Nephron progenitor cell (in vitro differentiated cells): ENCODE results near the gene PDE4D.

Experiments used
- DNase-seq: peaks from one replicate; pipeline ENCODE4 v3.0.0; 2021
- H3K27ac Mint-ChIP-seq: 2 replicates; pipeline ENCODE4 v1.8.0; 2021; ENCODE audit warnings: mild to moderate bottlenecking, moderate library complexity, mixed read lengths
- H3K27me3 Mint-ChIP-seq: 2 replicates; pipeline ENCODE4 v1.8.0; 2021; ENCODE audit warnings: mild to moderate bottlenecking, low read depth, mixed read lengths; ENCODE audit not compliant: poor library complexity
- H3K36me3 Mint-ChIP-seq: 2 replicates; pipeline ENCODE4 v1.8.0; 2021; ENCODE audit warnings: low read depth, mixed read lengths
- H3K4me1 Mint-ChIP-seq: 2 replicates; pipeline ENCODE4 v1.8.0; 2021; ENCODE audit warnings: mixed read lengths
- H3K4me3 Mint-ChIP-seq: 2 replicates; pipeline ENCODE4 v1.8.0; 2021; ENCODE audit warnings: mild to moderate bottlenecking, moderate library complexity, mixed read lengths
- H3K9me3 Mint-ChIP-seq: 2 replicates; pipeline ENCODE4 v1.8.0; 2021; ENCODE audit warnings: mild to moderate bottlenecking, moderate library complexity, mixed read lengths
- CTCF ChIP-seq: fragments of 200-600 bp; sonication (generic); IDR thresholded peaks from 2 replicates; pipeline ENCODE4 v1.5.0; 2021; ENCODE audit warnings: antibody characterized with exemption

Gene PDE4D

GRCh38 chr5:59091965-59092364 is 801.6 kb downstream of the PDE4D start:
- H3K4me1 Mint-ChIP-seq: peaks cover 23% of the 10 kb centered on the region
- no peak for TF ChIP-seq CTCF
- H3K36me3 Mint-ChIP-seq: peaks cover 9% of the 10 kb centered on the region
- peaks cover 6% of the 10 kb centered on the region for H3K9me3 Mint-ChIP-seq
- no peak overlapping the region for H3K27ac Mint-ChIP-seq
- peaks cover 3% of the 10 kb centered on the region for H3K27me3 Mint-ChIP-seq
- DNase-seq: no peak
- H3K4me3 Mint-ChIP-seq: no peak overlapping the region

- no peaks in the 10 kb centered on the region for H3K27me3 Mint-ChIP-seq
- H3K4me3 Mint-ChIP-seq: no peak overlapping the region
- peaks cover 9% of the 10 kb centered on the region for H3K36me3 Mint-ChIP-seq
- H3K4me1 Mint-ChIP-seq: peaks cover 8% of the 10 kb centered on the region
- no peak for TF ChIP-seq CTCF
- H3K27ac Mint-ChIP-seq: no peak overlapping the region
- no peak for DNase-seq
- peaks cover 4% of the 10 kb centered on the region for H3K9me3 Mint-ChIP-seq
Observed at GRCh38 chr5:59090323-59090722, 803.2 kb downstream of the PDE4D start.

- H3K9me3 Mint-ChIP-seq: peaks cover 4% of the 10 kb centered on the region
- H3K4me3 Mint-ChIP-seq: no peak overlapping the region
- no peak overlapping the region for H3K27ac Mint-ChIP-seq
- H3K4me1 Mint-ChIP-seq: peaks cover 8% of the 10 kb centered on the region
- DNase-seq: no peak
- H3K27me3 Mint-ChIP-seq: no peaks in the 10 kb centered on the region
- no peak for TF ChIP-seq CTCF
- peaks cover 9% of the 10 kb centered on the region for H3K36me3 Mint-ChIP-seq
Observed at GRCh38 chr5:59089767-59090166, 803.8 kb downstream of the PDE4D start.

- H3K27ac Mint-ChIP-seq: no peak overlapping the region
- no peak overlapping the region for H3K4me3 Mint-ChIP-seq
- no peaks in the 10 kb centered on the region for H3K27me3 Mint-ChIP-seq
- peaks cover 1% of the 10 kb centered on the region for H3K36me3 Mint-ChIP-seq
- TF ChIP-seq CTCF: no peak
- peaks cover under 1% of the 10 kb centered on the region for H3K9me3 Mint-ChIP-seq
- DNase-seq: no peak
- H3K4me1 Mint-ChIP-seq: peaks cover 9% of the 10 kb centered on the region
Observed at GRCh38 chr5:59088546-59088945, 805.0 kb downstream of the PDE4D start.

GRCh38 chr5:59086024-59086423 is 807.5 kb downstream of the PDE4D start:
- peaks cover 3% of the 10 kb centered on the region for H3K4me1 Mint-ChIP-seq
- H3K4me3 Mint-ChIP-seq: no peak overlapping the region
- H3K27ac Mint-ChIP-seq: peak overlapping the region; percentile 1
- no peaks in the 10 kb centered on the region for H3K27me3 Mint-ChIP-seq
- no peak for TF ChIP-seq CTCF
- no peaks in the 10 kb centered on the region for H3K9me3 Mint-ChIP-seq
- H3K36me3 Mint-ChIP-seq: no peaks in the 10 kb centered on the region
- DNase-seq: no peak

GRCh38 chr5:59081693-59082092 is 811.8 kb downstream of the PDE4D start:
- TF ChIP-seq CTCF: no peak
- Mint-ChIP-seq H3K4me3 (no peak overlapping the region), H3K9me3 (no peaks in the 10 kb centered on the region), H3K27me3 (no peaks in the 10 kb centered on the region), H3K36me3 (no peaks in the 10 kb centered on the region), H3K27ac (no peak overlapping the region), H3K4me1 (peaks cover 29% of the 10 kb centered on the region)
- no peak for DNase-seq
